GM18858 (cell line): Measurements from ENCODE around the gene KIRREL3.
"Not testable (repeated sequence)": the region's sequence is repeated elsewhere in the genome, so short reads cannot be mapped to it uniquely, and the experiment has no call there.

ENCODE experiments used
- ATAC-seq: cut with Tn5 transposase; IDR thresholded peaks from one replicate; pipeline ENCODE4 v1.9.1; 2021; ENCODE audit not compliant: unreplicated experiment

Gene KIRREL3

GRCh38 chr11:126959700-126960099 is 40.9 kb downstream of the KIRREL3 start:
- ATAC-seq, result no peak

DNA sequence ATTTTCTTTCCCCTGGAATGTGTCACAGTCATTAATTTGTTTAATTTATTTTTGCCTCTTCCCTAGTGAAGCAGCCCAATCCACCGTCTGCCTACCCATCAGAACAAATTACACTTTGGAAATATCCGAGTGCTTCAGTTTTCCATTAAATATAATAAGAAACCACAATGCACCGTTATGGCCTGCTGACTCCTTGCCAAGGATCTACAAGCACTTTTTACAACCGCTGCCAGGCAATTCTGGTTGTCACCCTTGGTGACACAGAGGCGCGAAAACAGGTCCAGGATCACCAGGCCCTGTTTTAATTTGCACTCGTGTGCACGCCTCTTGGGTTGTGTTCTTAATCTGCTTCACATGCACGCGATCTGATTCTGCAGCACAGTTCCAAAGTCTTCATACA is 43.9 kb downstream of the KIRREL3 start:
- no peak for ATAC-seq

DNA sequence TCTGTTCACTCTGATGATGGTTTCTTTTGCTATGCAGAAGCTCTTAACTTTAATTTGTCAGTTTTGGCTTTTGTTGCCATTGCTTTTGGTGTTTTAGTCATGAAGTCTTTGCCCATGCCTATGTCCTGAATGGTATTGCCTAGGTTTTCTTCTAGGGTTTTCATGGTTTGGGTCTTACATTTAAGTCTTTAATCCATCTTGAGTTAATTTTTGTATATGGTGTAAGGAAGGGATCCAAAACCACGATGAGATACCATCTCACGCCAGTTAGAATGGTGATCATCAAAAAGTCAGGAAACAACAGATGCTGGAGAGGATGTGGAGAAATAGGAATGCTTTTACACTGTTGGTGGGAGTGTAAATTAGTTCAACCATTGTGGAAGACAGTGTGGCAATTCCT is 48.0 kb downstream of the KIRREL3 start:
- not testable (repeated sequence) for ATAC-seq

- no peak for ATAC-seq
These were observed 49.1 kb downstream of the KIRREL3 start for GRCh38 chr11:126951465-126951864.

- no peak for ATAC-seq
These were observed 51.3 kb downstream of the KIRREL3 start for GRCh38 chr11:126949066-126949891.

DNA sequence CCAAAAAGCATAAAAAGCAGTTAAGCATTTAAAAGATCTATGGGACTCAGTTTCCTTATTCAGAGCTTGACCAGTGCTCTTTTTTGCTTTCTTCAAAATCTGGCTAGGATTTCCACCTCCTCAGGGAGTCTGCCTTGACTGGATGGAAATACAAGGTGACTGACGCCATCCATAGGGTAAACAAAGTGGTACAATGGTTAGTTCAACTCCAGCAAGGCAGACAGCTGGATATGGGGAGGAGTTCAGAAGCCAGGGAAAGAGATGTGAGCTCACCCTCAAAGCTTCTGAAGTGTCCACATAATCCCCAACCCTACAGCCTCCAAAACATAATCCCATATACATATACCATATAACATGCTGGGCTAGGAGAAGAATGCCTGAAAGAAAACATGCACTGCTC is 52.0 kb downstream of the KIRREL3 start:
- ATAC-seq, result no peak

DNA sequence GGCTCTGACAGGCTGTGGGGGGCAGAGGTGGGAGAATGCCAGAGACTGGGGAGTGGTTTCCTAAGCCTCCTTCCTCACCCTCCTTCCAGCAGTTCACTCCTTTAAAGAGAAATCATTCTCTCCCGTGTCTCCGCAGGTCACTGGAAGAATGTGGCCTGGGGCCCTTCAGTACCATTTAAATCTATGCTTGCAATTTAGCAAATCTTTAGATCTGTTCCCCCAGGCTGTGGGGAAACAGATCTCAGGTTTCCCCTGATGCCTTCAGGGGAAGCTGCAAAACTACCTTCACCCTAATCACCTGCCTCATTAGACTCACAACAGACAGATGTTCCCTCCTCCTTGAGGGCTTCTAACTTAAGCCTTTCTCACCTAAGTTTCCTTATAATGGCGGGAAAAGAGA is 55.3 kb downstream of the KIRREL3 start:
- ATAC-seq, result no peak

DNA sequence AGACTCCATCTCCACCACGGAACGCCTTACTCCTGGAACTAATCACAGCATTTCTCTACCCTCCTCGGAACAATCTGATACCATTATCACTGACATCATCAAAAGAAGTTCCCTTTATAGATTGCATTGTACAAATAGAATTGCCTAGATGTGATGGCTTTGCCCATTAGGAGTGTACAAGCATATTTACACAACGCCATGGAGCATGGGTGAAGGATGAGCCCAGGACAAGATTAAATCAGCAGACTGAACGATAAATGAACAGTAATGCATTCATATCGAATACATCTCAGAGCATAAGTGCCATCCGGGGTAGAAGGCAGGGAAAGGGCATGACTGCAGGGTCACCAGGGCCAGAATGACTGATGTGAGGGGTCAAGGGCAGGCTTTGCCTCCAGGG is 57.3 kb downstream of the KIRREL3 start:
- ATAC-seq, result no peak

DNA sequence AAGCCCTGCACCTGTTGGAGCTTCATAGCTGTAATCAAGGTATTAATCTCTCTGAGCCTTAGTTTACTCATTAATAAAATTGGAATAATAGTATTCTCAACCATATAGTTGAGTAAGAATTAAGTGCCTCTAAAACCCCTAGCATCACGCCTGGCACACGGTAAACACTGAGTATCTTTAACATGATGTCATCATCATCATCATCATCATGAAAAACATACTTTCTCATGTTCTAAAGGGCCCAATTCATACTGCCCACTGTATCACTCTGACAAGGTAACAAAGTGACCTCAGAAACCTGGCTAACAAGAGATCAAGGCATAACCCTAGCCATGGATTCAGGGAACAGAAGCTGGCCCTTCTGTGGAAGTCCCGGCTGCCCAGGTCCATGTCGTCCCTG is 58.4 kb downstream of the KIRREL3 start:
- no peak for ATAC-seq

GRCh38 chr11:126939552-126939951 is 61.0 kb downstream of the KIRREL3 start:
- ATAC-seq, result no peak

DNA sequence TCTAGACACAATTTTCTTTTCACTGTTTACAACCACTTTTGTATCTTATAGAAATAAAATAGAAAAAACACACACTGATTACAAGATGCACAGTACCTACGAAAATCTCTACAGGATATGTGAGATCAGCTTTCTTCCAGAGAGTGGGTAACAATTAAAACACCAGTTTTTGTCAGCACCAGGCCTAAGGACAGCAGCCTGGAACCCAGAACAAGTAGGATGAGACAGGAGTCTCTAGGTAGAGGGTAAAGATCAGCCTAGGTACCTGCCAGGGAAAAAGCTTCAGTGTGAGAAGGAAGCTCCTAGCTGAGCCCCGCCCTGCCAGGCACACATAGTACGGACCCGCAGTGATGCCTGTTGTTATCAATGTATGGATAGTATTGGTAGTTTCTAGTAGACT is 61.9 kb downstream of the KIRREL3 start:
- ATAC-seq, result no peak

GRCh38 chr11:126930091-126930841 is 70.3 kb downstream of the KIRREL3 start:
- ATAC-seq, result no peak

DNA sequence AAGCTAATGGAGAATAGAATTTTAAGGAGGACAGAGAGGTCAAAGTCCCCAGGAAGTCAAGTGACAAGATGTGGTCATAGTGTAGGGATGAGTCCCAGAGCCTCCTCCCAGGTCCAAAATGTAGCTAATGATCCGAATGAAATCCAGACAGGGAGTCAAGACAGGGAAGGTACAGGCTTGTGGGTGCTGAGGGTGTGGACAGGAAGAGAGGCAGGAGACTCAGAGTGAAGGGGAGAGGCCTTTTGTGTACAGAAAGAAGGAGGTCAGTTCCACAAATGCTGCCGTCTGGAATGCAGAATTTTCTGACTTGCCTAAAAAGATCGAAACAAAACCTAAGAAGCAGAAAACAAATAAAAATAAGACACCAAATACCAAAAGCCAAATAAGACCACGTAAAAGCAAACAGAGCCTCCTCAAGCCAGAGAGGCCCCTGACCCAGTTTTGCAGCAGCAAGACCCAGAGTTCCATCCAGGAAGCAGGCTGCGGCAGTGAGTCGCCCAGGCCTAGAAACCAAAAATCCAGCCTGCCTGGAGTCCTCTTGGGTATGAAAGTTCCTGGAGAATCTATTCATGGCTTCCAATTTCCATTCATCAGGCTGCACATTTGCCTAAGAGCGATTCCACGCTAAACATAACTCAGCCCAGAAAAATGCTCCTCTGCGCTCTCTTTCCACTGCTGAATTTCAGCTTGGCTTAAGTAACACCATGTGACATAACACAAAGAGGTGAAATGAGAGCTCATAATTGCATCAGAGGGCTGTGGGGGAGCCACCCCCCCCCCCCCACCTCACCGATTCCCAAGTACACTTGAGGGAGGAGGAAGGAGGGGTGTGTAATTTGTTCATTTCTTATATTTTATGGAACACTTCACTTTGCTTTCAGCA is 71.2 kb downstream of the KIRREL3 start:
- ATAC-seq, result no peak

GRCh38 chr11:126927623-126928022 is 72.9 kb downstream of the KIRREL3 start:
- no peak for ATAC-seq

GRCh38 chr11:126926376-126926791 is 74.2 kb downstream of the KIRREL3 start:
- no peak for ATAC-seq

GRCh38 chr11:126925321-126926093 is 75.1 kb downstream of the KIRREL3 start:
- no peak for ATAC-seq

- ATAC-seq, result no peak
These were observed 76.1 kb downstream of the KIRREL3 start for GRCh38 chr11:126924376-126925040.

- no peak for ATAC-seq
These were observed 79.7 kb downstream of the KIRREL3 start for GRCh38 chr11:126920833-126921232.

- peak; percentile 41 for ATAC-seq
These were observed 81.3 kb downstream of the KIRREL3 start for GRCh38 chr11:126919147-126919823.
